Measurements from ENCODE around the gene RSPRY1.

DNA sequence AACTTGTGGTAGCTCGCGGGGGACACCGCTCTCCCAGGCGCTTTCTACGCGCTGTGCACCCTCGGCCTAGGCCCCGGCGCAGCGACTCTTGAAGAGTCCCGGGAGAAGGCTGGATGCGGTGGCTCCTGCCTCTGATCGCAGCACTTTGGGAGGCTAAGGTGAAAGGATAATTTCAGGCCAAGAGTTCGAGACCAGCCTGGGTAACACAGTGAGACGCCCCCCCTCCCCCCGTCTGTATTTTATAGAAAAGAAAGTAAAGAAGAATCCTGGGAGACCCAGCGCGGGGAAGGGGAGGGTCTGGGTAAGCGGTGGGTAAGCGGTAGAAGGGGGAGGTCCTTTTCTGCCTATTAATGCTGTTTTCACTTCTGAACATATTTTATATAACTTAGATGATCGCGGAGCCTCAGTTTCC lies 98.8 kb downstream of the RSPRY1 start:
- TF ChIP-seq SUZ12 (IDR thresholded peaks at IDR 0.05) (no peak), SP1 (IDR thresholded peaks at IDR 0.05) (no peak), L3MBTL2 (conservative IDR thresholded peaks at IDR 0.05) (no peak), ZNF384 (IDR thresholded peaks at IDR 0.05) (no peak), BHLHE40 (IDR thresholded peaks at IDR 0.05; ENCODE audit: borderline replicate concordance) (no peak), FOXM1 (IDR thresholded peaks at IDR 0.05; ENCODE audit: borderline replicate concordance) (no peak), CTBP1 (IDR thresholded peaks at IDR 0.05; ENCODE audit: borderline replicate concordance) (no peak)
- TF ChIP-seq, protein P1, sequence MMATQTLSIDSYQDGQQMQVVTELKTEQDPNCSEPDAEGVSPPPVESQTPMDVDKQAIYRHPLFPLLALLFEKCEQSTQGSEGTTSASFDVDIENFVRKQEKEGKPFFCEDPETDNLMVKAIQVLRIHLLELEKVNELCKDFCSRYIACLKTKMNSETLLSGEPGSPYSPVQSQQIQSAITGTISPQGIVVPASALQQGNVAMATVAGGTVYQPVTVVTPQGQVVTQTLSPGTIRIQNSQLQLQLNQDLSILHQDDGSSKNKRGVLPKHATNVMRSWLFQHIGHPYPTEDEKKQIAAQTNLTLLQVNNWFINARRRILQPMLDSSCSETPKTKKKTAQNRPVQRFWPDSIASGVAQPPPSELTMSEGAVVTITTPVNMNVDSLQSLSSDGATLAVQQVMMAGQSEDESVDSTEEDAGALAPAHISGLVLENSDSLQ (IDR thresholded peaks at IDR 0.05): no peak
